Measurements from ENCODE around the gene TSC22D1. TPM values are rescaled to one million over a fixed set of nuclear protein-coding genes. Genes with fewer than 3 reads are reported as not detected.
"Not testable (repeated sequence)": the region's sequence is repeated elsewhere in the genome, so short reads cannot be mapped to it uniquely, and the experiment has no call there.

TSC22D1 gene
- total RNA-seq, 1 donor from 2014 or later = 6.5 TPM

DNA sequence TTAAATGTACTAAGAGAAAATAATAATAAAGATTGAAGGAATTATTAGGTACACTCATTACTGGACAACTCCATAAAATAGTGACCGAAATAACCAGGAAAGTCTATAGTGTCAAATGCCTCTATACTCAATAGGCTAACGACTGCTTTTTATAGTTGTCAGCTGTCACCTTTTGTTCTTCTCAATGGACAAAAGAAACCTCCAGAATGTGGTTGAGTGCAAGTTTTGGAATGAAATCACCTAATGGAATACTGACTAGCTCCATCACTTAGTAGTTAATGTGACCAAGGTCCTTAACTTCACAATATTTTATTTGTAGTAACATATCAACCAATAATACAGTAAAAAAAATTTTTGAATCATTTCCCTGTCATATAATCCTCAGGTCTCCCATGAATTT is 18.1 kb downstream of the TSC22D1 start:
- no peaks in the 10 kb centered on the region for H3K4me1 Mint-ChIP-seq
- no peak for DNase-seq
- H3K4me3 Mint-ChIP-seq = no peak overlapping the region
- H3K27me3 Mint-ChIP-seq = no peaks in the 10 kb centered on the region
- H3K27ac Mint-ChIP-seq = no peak overlapping the region
- H3K9me3 Mint-ChIP-seq = no peaks in the 10 kb centered on the region
- intact Hi-C loops (cut with micrococcal nuclease) = no loop called here
- H3K36me3 Mint-ChIP-seq (ENCODE audit: low read depth) = no peaks in the 10 kb centered on the region

DNA sequence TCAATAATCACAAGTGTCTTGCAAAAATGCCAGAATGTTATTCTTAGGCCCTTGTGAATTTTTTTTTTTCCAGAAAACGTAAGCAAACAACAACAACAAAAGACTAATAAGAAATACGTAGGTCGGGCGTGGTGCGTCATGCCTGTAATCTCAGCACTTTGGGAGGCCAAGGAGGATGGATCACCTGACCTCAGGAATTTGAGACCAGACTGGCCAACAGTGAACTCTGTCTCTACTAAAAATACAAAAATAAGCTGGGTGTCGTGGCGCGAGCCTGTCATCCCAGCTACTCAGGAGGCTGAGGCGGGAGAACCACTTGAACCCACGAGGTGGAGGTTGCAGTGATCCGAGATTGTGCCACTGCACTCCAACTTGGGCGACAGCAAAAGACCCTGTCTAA is 20.9 kb downstream of the TSC22D1 start:
- Mint-ChIP-seq H3K36me3 (ENCODE audit: low read depth) (no peaks in the 10 kb centered on the region), H3K27ac (no peak overlapping the region), H3K9me3 (no peaks in the 10 kb centered on the region), H3K4me1 (no peaks in the 10 kb centered on the region), H3K27me3 (no peaks in the 10 kb centered on the region), H3K4me3 (no peak overlapping the region)
- DNase-seq = no peak
- intact Hi-C loops (cut with micrococcal nuclease) = no loop called here

DNA sequence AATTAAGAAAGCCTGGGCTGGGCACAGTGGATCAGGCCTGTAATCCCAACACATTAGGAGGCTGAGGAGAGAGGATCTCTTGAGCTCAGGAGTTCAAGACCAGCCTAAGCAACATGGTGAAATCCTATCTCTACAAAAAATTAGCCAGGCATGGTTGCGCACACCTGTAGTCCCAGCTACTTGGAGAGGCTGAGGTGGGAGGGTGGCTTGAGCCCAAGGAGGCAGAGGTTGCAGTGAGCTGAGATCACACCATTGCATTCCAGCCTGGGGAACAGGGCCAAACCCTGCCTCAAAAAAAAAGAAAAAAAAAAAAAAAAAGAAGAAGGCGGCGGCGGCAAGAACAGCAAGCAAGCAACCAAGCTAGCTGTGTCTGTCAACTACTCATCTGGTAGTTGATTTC is 26.7 kb downstream of the TSC22D1 start:
- Mint-ChIP-seq H3K36me3 (ENCODE audit: low read depth) (no peaks in the 10 kb centered on the region), H3K27ac (no peak overlapping the region), H3K4me3 (no peak overlapping the region), H3K4me1 (no peaks in the 10 kb centered on the region), H3K9me3 (no peaks in the 10 kb centered on the region), H3K27me3 (no peaks in the 10 kb centered on the region)
- DNase-seq = no peak
- intact Hi-C loops (cut with micrococcal nuclease) = no loop called here

DNA sequence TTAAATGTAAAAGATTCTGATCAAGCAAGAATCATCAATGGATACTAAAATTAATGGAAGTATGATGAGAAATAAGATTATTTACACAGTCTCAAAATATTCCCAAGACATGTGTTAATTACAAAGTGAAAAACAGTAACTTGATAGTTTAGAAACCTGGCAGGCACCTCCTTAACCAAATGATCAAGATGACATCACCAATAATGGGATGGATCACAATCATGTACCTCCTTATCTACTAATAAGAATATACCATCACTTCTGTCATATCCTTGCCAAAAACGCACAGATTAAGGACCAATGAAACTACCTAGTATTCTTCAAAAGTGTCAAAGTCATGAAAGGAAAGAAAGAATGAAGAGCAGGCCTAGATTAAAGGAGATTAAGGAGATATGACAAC is 30.0 kb downstream of the TSC22D1 start:
- Mint-ChIP-seq H3K4me3 (no peak overlapping the region), H3K9me3 (no peaks in the 10 kb centered on the region), H3K27me3 (no peaks in the 10 kb centered on the region), H3K4me1 (no peaks in the 10 kb centered on the region), H3K27ac (no peak overlapping the region), H3K36me3 (ENCODE audit: low read depth) (no peaks in the 10 kb centered on the region)
- intact Hi-C loops (cut with micrococcal nuclease) = no loop called here
- DNase-seq = no peak

DNA sequence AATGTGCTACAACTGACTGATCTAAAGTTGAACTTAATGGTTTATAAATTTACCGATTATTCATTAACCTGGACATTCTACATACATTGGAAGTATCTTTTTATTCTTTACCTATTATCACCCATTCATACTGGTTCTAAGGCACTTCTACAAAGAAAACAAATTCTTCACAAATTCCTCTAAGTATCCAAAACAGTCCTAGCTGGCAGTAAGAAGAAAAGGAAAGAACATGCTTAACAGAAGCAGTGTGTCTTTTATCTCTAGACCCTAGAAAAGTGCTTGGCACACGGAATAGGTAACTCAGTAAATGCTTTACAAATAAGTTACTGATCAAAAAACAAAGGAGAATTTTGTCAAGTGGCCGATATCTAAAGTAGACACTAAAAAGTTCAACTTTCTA is 32.8 kb downstream of the TSC22D1 start:
- no peak overlapping the region for H3K27ac Mint-ChIP-seq
- no peak overlapping the region for H3K4me3 Mint-ChIP-seq
- intact Hi-C loops (cut with micrococcal nuclease) = no loop called here
- H3K36me3 Mint-ChIP-seq (ENCODE audit: low read depth) = no peaks in the 10 kb centered on the region
- H3K9me3 Mint-ChIP-seq = no peaks in the 10 kb centered on the region
- no peaks in the 10 kb centered on the region for H3K27me3 Mint-ChIP-seq
- no peaks in the 10 kb centered on the region for H3K4me1 Mint-ChIP-seq
- no peak for DNase-seq

DNA sequence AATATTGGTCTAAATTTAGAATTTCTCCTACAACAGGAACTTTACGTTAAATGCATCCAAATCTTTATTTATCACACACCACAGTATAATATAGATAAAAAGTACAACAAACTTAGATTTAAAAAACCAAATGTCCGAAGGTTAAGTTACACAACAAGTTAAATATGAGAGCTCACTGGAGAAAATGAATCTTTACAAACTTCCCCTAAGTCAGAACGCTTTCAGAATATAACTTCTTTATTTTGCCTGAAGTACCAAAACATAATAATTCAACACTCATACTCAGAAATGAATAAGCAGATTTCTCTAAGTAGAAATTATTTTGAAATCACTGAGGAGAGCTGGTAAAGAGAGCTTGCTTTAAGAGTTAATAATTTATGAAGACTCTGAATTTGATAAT is 33.8 kb downstream of the TSC22D1 start:
- no peak overlapping the region for H3K4me3 Mint-ChIP-seq
- H3K27me3 Mint-ChIP-seq = no peaks in the 10 kb centered on the region
- no peak overlapping the region for H3K27ac Mint-ChIP-seq
- H3K4me1 Mint-ChIP-seq = no peaks in the 10 kb centered on the region
- H3K9me3 Mint-ChIP-seq = no peaks in the 10 kb centered on the region
- DNase-seq = no peak
- H3K36me3 Mint-ChIP-seq (ENCODE audit: low read depth) = no peaks in the 10 kb centered on the region
- intact Hi-C loops (cut with micrococcal nuclease) = no loop called here

DNA sequence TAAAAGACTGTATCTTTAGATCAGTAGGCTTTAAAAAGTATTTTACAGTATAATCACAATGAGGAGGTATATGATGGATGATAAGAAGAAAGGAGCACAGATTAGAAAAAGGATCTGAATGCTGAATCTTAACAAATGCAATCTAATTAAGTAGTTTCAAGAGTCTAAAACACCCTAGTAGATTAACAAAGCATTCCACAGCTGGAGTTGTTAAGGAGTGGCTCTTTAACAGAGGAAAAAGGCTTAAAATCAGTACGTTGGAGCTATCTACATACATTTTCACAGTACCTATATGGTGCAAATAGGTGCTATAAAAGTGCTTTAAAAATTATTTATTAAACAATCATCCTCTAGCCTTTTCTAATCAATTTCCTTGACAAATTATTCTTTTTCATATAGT is 34.5 kb downstream of the TSC22D1 start:
- Mint-ChIP-seq H3K4me3 (no peak overlapping the region), H3K27ac (no peak overlapping the region), H3K4me1 (no peaks in the 10 kb centered on the region), H3K27me3 (no peaks in the 10 kb centered on the region), H3K9me3 (no peaks in the 10 kb centered on the region), H3K36me3 (ENCODE audit: low read depth) (no peaks in the 10 kb centered on the region)
- no peak for DNase-seq
- intact Hi-C loops (cut with micrococcal nuclease) = no loop called here

DNA sequence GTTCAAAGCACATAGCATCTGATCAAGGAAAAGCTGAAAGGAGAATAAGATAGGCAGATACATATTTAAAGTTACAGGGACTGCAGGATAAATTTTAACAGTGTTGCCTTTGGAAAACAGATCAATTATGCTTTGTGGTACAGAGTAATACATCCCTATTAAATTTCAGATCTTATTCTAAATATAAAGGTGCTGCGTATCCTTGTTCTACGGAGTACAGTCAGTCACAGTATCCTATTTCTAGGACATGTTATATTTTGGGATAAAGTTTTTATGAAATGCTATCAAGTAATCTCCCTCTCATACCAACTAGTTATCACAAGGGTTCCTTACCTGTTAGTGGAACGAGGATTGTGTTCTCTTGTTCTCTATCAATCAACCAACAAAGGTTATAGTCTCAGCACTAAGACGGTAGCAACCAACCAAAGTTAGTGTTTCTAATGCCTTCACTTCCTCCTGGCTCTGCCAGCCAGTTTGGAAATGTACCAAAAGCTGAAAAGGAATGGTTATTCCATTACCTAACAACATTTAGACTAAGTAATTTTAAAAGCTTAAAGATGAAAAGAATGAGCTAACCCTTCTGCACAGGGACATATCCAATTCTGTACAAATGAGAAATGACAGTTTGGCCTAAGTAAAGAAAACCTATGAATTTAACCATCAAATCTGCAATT is 35.2 kb downstream of the TSC22D1 start:
- no peak for DNase-seq
- no peak overlapping the region for H3K27ac Mint-ChIP-seq
- H3K4me3 Mint-ChIP-seq = no peak overlapping the region
- no peaks in the 10 kb centered on the region for H3K36me3 Mint-ChIP-seq (ENCODE audit: low read depth)
- no peaks in the 10 kb centered on the region for H3K4me1 Mint-ChIP-seq
- H3K27me3 Mint-ChIP-seq = no peaks in the 10 kb centered on the region
- intact Hi-C loops (cut with micrococcal nuclease) = no loop called here
- no peaks in the 10 kb centered on the region for H3K9me3 Mint-ChIP-seq

DNA sequence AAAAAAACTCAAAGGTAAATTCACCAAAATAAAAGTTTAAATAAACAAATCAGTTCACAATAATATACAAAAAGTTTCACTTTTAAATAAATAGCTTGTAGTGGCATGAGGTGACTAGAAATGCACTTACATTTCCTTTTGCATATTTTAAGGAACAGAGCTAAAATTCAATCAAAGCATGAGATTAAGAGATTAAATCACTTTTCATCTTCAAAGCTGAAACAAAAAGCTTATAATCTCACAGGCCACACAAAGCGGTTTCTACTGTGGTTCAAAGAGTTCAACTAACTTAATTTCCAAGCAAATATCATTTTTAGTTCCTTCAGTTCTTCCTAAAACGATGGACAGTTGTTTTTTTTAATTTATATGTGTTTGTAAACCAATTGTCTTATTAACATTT is 38.9 kb downstream of the TSC22D1 start:
- H3K36me3 Mint-ChIP-seq (ENCODE audit: low read depth) = no peaks in the 10 kb centered on the region
- peaks cover 1% of the 10 kb centered on the region for H3K27me3 Mint-ChIP-seq
- no peak overlapping the region for H3K27ac Mint-ChIP-seq
- H3K4me3 Mint-ChIP-seq = no peak overlapping the region
- intact Hi-C loops (cut with micrococcal nuclease) = no loop called here
- no peaks in the 10 kb centered on the region for H3K4me1 Mint-ChIP-seq
- DNase-seq = no peak
- no peaks in the 10 kb centered on the region for H3K9me3 Mint-ChIP-seq

DNA sequence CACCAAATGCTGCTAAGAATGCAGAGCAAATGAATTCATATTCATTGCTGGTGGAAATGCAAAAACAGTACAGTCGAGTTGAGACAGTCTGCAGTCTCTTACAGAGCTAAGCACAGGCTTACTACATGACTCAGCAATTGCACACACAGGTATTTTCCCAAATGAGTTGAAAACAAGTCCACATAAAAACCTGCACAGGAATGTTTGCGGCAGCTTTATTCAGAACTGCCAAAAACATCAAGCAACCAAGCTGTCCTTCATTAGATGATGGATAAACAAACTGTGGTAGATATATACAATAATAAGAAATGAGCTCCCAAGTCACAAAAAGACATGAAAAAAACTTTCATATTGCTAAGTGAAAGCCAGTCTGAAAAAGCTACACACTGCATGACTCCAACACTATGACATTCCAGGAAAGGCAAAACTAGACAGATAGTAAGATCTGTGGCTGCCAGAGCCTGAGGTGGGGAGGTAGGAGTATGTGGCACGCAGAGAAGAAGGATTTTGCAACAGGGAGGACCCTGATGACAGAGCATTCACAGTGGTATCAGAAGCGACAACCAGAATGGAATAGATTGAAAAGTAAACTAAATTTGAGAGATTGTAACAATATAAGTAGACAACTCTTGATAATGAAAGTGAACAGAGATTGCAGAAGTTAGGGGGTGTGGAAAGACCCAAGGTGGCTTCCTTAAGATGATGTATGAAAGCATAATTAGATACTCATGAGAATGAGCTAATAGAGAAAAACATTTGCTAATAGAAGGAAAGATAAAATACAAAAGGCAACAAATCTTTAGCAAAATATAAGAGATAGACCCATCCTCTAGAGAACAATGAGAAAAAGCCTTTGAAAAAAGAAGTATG is 52.7 kb downstream of the TSC22D1 start:
- H3K4me1 Mint-ChIP-seq = peaks cover 2% of the 10 kb centered on the region
- peaks cover 6% of the 10 kb centered on the region for H3K27me3 Mint-ChIP-seq
- no peak for DNase-seq
- no peaks in the 10 kb centered on the region for H3K36me3 Mint-ChIP-seq (ENCODE audit: low read depth)
- H3K4me3 Mint-ChIP-seq = no peak overlapping the region
- intact Hi-C loops (cut with micrococcal nuclease) = no loop called here
- H3K9me3 Mint-ChIP-seq = no peaks in the 10 kb centered on the region
- no peak overlapping the region for H3K27ac Mint-ChIP-seq

DNA sequence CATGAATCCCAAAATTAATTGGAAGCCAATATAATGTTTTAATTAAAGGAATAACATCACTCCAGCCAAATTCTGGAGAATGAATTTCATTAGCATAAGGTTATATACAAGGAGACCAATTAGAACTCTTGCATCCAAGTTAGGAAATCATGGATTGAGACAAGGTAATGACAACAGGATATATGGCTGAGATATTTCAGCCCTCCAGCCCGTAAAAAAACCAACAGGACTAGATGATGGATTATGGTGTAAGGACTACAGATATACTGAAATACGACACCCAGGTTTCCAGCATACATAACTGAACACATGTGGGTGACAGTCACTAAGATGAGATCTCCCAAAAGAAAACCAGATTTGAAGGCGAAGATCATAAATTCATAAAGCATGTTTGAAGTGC is 56.5 kb downstream of the TSC22D1 start:
- no peak for DNase-seq
- Mint-ChIP-seq H3K27me3 (no peaks in the 10 kb centered on the region), H3K4me3 (no peak overlapping the region), H3K36me3 (ENCODE audit: low read depth) (no peaks in the 10 kb centered on the region), H3K9me3 (no peaks in the 10 kb centered on the region), H3K27ac (no peak overlapping the region), H3K4me1 (peaks cover 3% of the 10 kb centered on the region)
- intact Hi-C loops (cut with micrococcal nuclease) = no loop called here

DNA sequence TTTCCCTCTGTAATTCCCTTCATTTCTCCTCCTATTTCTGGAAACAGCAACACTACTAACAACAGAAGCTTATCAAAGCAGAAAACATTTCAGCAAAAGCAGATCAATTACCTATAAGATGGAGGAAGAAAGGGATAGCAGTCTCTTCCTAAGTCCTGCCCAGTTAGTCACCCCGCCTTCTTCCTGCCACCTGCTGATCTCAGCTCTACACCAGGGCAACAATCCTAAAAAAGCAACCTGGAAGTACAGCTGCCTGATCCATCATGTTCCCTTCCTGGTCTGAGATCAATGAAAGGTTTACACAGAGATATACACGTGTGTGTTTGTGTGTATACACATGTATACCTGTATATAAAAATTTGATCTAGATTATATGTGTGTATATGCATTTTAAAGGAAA is 59.4 kb downstream of the TSC22D1 start:
- no peak for DNase-seq
- no peaks in the 10 kb centered on the region for H3K36me3 Mint-ChIP-seq (ENCODE audit: low read depth)
- peaks cover 8% of the 10 kb centered on the region for H3K4me1 Mint-ChIP-seq
- intact Hi-C loops (cut with micrococcal nuclease) = no loop called here
- H3K4me3 Mint-ChIP-seq = no peak overlapping the region
- no peak overlapping the region for H3K27ac Mint-ChIP-seq
- no peaks in the 10 kb centered on the region for H3K27me3 Mint-ChIP-seq
- H3K9me3 Mint-ChIP-seq = peaks cover 3% of the 10 kb centered on the region

DNA sequence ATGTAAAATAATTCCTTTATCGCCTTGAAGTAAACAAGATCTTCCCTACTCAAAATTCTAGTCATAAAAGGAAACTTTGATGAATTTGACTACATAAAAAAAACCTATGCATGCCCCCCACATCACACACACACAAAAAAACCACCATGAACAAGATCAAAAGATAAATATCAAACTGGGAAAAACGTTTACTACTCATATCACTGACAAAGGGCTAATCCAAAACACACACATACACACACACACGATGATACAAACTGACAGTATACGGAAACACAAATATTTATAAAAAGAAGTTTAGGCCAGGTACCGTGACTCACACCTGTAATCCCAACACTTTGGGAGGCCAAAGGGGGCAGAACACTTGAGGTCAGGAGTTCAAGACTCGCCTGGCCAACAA is 61.9 kb downstream of the TSC22D1 start:
- intact Hi-C loops (cut with micrococcal nuclease) = no loop called here
- Mint-ChIP-seq H3K27ac (no peak overlapping the region), H3K4me3 (no peak overlapping the region), H3K36me3 (ENCODE audit: low read depth) (no peaks in the 10 kb centered on the region), H3K9me3 (peaks cover 3% of the 10 kb centered on the region), H3K27me3 (no peaks in the 10 kb centered on the region), H3K4me1 (peaks cover 8% of the 10 kb centered on the region)
- DNase-seq = no peak

DNA sequence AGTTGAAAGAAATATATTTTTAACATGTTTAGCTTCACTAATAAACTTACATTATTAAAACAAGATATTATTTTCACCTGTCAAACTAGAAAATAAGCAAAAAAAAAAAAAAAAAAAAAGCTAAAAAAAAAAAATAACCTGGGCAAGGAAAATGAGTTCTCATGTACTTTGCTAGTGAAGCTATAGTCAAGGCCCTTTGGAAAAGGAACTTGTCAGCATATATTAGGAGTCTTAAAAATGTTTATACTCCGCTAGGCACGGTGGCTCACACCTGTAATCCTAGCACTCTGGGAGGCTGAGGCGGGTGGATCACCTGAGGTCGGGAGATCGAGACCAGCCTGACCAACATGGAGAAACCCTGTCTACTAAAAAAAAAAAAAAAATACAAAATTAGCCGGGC is 66.3 kb downstream of the TSC22D1 start:
- H3K9me3 Mint-ChIP-seq; H3K27me3 Mint-ChIP-seq; H3K4me3 Mint-ChIP-seq; DNase-seq; intact Hi-C loops (cut with micrococcal nuclease); H3K27ac Mint-ChIP-seq; H3K4me1 Mint-ChIP-seq; H3K36me3 Mint-ChIP-seq (ENCODE audit: low read depth): not testable (repeated sequence)

All from activated CD4-positive, alpha-beta T cell treated with anti-CD3 and anti-CD28 coated beads, Interleukin-2, amount 10 ng/mL, durations not matched to agents 24 days and 14 days (primary cell).